OCI-LY7 (cell line): ENCODE results near the gene RFX8. TPM values are rescaled to one million over a fixed set of nuclear protein-coding genes. Genes with fewer than 3 reads are reported as not detected.

Experiments
- BruUV-seq: library from RNA; stranded (reverse); fragments of 400-500 nt; replicated peaks from 2 replicates; lab custom pipeline; 2021; lab: Mats Ljungman, UMichigan
- CTCF ChIA-PET: fragments of 300-600 bp; sonication (Branson Sonifier 250); formaldehyde crosslinking; loops from one replicate; lab custom pipeline; 2022; ENCODE audit warnings: antibody characterized with exemption; ENCODE audit not compliant: unreplicated experiment; lab: Charles Lee
- POLR2A ChIA-PET: fragments of 300-600 bp; sonication (Branson Sonifier 250); formaldehyde crosslinking; loops from one replicate; lab custom pipeline; 2022; ENCODE audit warnings: antibody characterized with exemption; lab: Charles Lee
- DNase-seq: peaks from one replicate; pipeline ENCODE4 v3.0.0-alpha.2; 2015; ENCODE audit warnings: low spot score
- H2AFZ ChIP-seq: fragments of 200-600 bp; sonication (generic), shearing (Covaris generic); 2 replicates; pipeline ENCODE4 v1.6.1; 2014; ENCODE audit warnings: mild to moderate bottlenecking, antibody characterized with exemption, low read length, moderate library complexity
- H3K27ac ChIP-seq: fragments of 200-600 bp; sonication (generic); 2 replicates; pipeline ENCODE4 v1.5.1; 2014; ENCODE audit warnings: mixed run types, low read depth, mild to moderate bottlenecking, moderate library complexity, low read length, inconsistent platforms; ENCODE audit not compliant: poor library complexity, severe bottlenecking
- H3K36me3 ChIP-seq: fragments of 200-600 bp; sonication (generic); 2 replicates; pipeline ENCODE4 v1.6.1; 2014; ENCODE audit warnings: mild to moderate bottlenecking, antibody characterized with exemption, low read length, moderate library complexity, mixed read lengths; ENCODE audit not compliant: insufficient read depth
- H3K4me1 ChIP-seq: fragments of 200-600 bp; sonication (generic); 2 replicates; pipeline ENCODE4 v1.5.1; 2014; ENCODE audit warnings: mild to moderate bottlenecking, low read length; ENCODE audit not compliant: insufficient read depth, poor library complexity, severe bottlenecking
- H3K4me2 ChIP-seq: fragments of 200-600 bp; sonication (generic); 2 replicates; pipeline ENCODE4 v1.6.1; 2014; ENCODE audit warnings: mild to moderate bottlenecking, low read length
- H3K4me3 ChIP-seq: fragments of 200-600 bp; sonication (generic); 2 replicates; pipeline ENCODE4 v1.5.1; 2014; ENCODE audit warnings: mild to moderate bottlenecking, low read depth, low read length; ENCODE audit not compliant: poor library complexity, severe bottlenecking
- H3K79me2 ChIP-seq: fragments of 200-600 bp; sonication (generic); 2 replicates; pipeline ENCODE4 v1.6.1; 2016; ENCODE audit warnings: low read depth, mild to moderate bottlenecking, low read length, moderate library complexity, mixed read lengths; ENCODE audit not compliant: insufficient read depth
- H3K9me2 ChIP-seq: fragments of 200-600 bp; sonication (generic); 2 replicates; pipeline ENCODE4 v1.6.1; 2016; ENCODE audit warnings: mild to moderate bottlenecking, low read length, mixed read lengths; ENCODE audit not compliant: insufficient read depth
- H3K9me3 ChIP-seq: fragments of 200-600 bp; sonication (generic); 2 replicates; pipeline ENCODE4 v1.6.1; 2014; ENCODE audit warnings: mild to moderate bottlenecking, mixed run types, low read length, mixed read lengths
- H4K20me1 ChIP-seq: fragments of 200-600 bp; sonication (generic); 2 replicates; pipeline ENCODE4 v1.6.1; 2014; ENCODE audit warnings: mild to moderate bottlenecking, antibody characterized with exemption, low read length, moderate library complexity, mixed read lengths; ENCODE audit not compliant: insufficient read depth
- EZH2phosphoT487 ChIP-seq: fragments of 200-600 bp; sonication (generic); IDR thresholded peaks from 2 replicates; pipeline ENCODE4 v1.6.1; 2018; ENCODE audit warnings: low read depth, borderline replicate concordance, mild to moderate bottlenecking, mixed run types, antibody characterized with exemption, low read length, moderate library complexity, mixed read lengths
- intact Hi-C: fragments of 100-400 bp; cut with micrococcal nuclease; formaldehyde crosslinking; loops from one replicate; pipeline ENCODE4 v1.10.0; 2022; ENCODE audit not compliant: unreplicated experiment
- total RNA-seq, 2 experiments: library from RNA; depleted of rRNA in 1 of 2; stranded (reverse); fragments of >200 nt in 1 of 2; shearing (Covaris generic) in 1 of 2; gene quantifications; 2 replicates each; pipeline ENCODE4 v1.2.3, GENCODE V29; 2014 to 2022
- TF ChIP-seq, protein P1 (sequence below): fragments of 200-600 bp; sonication (generic); conservative IDR thresholded peaks from 2 replicates; pipeline ENCODE4 v1.5.1; 2014; ENCODE audit warnings: mild to moderate bottlenecking, antibody characterized with exemption, low read length, moderate library complexity, mixed read lengths

RFX8 gene
- total RNA-seq, 2 experiments from 2014 or later = not detected

DNA sequence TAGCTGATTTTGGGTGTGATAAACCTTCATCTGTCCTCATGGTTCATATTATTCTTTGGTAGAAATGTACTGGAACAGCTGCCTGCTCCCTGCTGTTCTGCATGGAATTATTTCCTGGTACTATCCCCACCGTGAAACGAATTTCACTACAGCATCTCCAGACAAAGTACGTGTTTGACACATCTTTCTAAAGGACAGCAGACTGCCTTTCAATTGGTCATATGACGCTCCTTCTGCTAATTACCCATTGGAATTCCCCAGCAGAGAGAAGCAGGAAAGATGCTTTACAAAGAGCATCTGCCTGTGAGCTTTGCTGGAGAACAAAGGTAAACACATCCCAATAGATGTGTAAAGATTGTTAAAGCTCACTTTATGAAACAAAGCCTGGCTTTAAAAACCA lies 4.4 kb upstream of the RFX8 start:
- Histone ChIP-seq H3K79me2 (no peaks in the 10 kb centered on the region), H3K9me2 (no peaks in the 10 kb centered on the region), H3K4me1 (no peaks in the 10 kb centered on the region), H3K4me2 (no peak overlapping the region), H3K4me3 (no peak overlapping the region), H3K27ac (no peak overlapping the region), H2AFZ (no peak overlapping the region), H3K9me3 (no peaks in the 10 kb centered on the region), H3K36me3 (no peaks in the 10 kb centered on the region), H4K20me1 (no peaks in the 10 kb centered on the region)
- intact Hi-C loops = no loop called here
- BruUV-seq = no TSS peak
- POLR2A ChIA-PET = no interaction called here
- DNase-seq = no peak
- TF ChIP-seq EZH2phosphoT487 = no peak
- TF ChIP-seq, protein P1, sequence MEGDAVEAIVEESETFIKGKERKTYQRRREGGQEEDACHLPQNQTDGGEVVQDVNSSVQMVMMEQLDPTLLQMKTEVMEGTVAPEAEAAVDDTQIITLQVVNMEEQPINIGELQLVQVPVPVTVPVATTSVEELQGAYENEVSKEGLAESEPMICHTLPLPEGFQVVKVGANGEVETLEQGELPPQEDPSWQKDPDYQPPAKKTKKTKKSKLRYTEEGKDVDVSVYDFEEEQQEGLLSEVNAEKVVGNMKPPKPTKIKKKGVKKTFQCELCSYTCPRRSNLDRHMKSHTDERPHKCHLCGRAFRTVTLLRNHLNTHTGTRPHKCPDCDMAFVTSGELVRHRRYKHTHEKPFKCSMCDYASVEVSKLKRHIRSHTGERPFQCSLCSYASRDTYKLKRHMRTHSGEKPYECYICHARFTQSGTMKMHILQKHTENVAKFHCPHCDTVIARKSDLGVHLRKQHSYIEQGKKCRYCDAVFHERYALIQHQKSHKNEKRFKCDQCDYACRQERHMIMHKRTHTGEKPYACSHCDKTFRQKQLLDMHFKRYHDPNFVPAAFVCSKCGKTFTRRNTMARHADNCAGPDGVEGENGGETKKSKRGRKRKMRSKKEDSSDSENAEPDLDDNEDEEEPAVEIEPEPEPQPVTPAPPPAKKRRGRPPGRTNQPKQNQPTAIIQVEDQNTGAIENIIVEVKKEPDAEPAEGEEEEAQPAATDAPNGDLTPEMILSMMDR = no peak
- CTCF ChIA-PET = no interaction called here

DNA sequence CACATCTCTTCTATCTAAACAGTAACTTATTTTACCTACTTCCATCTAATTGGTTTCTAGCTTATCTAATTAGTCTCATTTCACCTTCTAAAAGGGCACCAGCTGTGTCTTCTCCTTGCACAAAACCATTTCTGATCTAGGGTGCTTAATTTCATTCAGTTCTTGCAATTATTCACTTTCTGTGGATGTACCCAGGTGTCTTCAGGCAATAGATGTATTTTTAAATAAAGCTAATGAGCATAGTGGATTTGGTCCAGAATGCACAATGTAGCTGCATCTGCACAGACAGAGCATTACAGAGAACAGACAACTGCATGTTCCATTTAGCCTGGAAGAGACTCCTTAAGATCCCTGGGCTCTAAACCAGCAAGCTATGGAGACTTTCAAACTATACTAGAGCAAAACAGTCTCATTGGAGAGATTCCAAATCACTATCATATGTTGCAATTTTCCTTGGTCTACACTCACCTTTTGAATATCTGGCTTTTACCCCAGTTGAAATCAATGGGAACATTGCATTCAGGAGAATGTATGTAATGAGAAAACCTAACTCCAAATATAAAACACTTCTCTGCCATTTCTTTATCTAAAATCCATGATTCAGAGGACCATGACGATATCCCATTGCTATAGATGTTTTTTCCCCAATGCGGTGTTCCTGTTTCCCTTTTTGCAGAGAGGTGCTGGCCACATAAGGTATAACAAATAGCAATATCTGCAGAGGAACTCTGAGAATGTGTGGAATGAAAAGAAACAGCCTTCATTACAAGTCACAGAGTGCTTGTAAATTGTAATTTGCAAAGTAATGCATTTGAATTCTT lies 3.5 kb upstream of the RFX8 start:
- H3K79me2 ChIP-seq = no peaks in the 10 kb centered on the region
- no peaks in the 10 kb centered on the region for H3K4me1 ChIP-seq
- BruUV-seq = no TSS peak
- H3K36me3 ChIP-seq = no peaks in the 10 kb centered on the region
- H3K4me3 ChIP-seq = no peak overlapping the region
- no peaks in the 10 kb centered on the region for H3K9me2 ChIP-seq
- ChIA-PET POLR2A (interaction anchor here (0.6 kb wide), 1 partner anchor 748 kb away, joined by 5 read pairs; no protein-coding TSS in a partner anchor), CTCF (no interaction called here)
- no peaks in the 10 kb centered on the region for H3K9me3 ChIP-seq
- DNase-seq = no peak
- H2AFZ ChIP-seq = no peak overlapping the region
- TF ChIP-seq EZH2phosphoT487 = no peak
- TF ChIP-seq, protein P1 = no peak
- no peak overlapping the region for H3K4me2 ChIP-seq
- no peaks in the 10 kb centered on the region for H4K20me1 ChIP-seq
- H3K27ac ChIP-seq = no peak overlapping the region
- intact Hi-C loops = no loop called here

DNA sequence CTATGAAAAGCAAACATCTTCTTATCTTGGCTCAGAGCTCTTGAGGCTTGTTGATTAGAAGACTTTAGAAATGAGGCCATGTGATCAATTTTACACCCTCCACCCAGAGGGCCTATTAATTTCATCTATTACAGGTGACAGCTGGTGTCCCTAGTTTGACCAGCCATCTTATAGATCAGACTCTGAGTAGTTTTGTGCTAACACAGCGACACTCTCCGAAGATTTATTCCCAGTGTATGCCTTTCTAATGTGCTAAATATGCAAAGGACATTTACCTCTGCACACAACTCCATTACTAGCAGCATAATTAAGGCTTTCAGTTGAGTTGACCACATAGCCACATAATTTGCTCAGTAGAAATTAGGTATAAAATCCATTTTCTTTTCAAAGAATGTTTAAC lies 2.6 kb upstream of the RFX8 start:
- CTCF ChIA-PET = no interaction called here
- intact Hi-C loops = no loop called here

More for the DNA sequence above, 2.6 kb upstream of the RFX8 start:
- Histone ChIP-seq H4K20me1 (no peaks in the 10 kb centered on the region), H3K79me2 (no peaks in the 10 kb centered on the region), H3K27ac (no peak overlapping the region), H3K36me3 (no peaks in the 10 kb centered on the region), H2AFZ (no peak overlapping the region), H3K4me1 (no peaks in the 10 kb centered on the region), H3K9me3 (no peaks in the 10 kb centered on the region), H3K4me2 (no peak overlapping the region), H3K4me3 (no peak overlapping the region), H3K9me2 (no peaks in the 10 kb centered on the region)
- no peak for DNase-seq
- no TSS peak for BruUV-seq
- TF ChIP-seq EZH2phosphoT487 = no peak
- TF ChIP-seq, protein P1 = no peak
- POLR2A ChIA-PET = interaction anchor here (0.6 kb wide), 1 partner anchor 749 kb away, joined by 5 read pairs; no protein-coding TSS in a partner anchor
